Measurements from ENCODE around the gene HLF.

DNA sequence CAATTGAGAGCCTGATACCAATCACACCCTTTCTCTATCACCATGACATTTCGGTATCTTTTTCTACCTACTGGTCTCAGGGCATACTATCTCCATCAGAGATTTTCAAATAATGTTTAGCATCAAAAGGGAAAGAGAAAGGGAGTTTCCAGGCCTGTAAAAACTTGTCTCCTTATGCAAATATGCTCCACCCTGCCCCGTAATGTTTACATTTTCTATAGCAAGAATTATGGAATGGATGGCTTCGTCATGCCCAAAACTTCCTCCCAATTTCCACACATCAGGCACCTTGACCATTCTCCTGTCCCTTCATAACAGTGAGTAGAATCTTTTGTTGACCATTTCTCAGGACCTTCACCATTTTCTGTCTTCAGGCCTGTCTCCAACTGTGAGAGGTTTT lies 30.9 kb upstream of the HLF start:
- TF ChIP-seq, protein P1, sequence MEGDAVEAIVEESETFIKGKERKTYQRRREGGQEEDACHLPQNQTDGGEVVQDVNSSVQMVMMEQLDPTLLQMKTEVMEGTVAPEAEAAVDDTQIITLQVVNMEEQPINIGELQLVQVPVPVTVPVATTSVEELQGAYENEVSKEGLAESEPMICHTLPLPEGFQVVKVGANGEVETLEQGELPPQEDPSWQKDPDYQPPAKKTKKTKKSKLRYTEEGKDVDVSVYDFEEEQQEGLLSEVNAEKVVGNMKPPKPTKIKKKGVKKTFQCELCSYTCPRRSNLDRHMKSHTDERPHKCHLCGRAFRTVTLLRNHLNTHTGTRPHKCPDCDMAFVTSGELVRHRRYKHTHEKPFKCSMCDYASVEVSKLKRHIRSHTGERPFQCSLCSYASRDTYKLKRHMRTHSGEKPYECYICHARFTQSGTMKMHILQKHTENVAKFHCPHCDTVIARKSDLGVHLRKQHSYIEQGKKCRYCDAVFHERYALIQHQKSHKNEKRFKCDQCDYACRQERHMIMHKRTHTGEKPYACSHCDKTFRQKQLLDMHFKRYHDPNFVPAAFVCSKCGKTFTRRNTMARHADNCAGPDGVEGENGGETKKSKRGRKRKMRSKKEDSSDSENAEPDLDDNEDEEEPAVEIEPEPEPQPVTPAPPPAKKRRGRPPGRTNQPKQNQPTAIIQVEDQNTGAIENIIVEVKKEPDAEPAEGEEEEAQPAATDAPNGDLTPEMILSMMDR (IDR thresholded peaks at IDR 0.05): no peak
- no peak for TF ChIP-seq SIN3A (IDR thresholded peaks at IDR 0.05; ENCODE audit: borderline replicate concordance, insufficient read depth, low read depth, low read length)

All from Panc1 (cell line).